ENCODE measurements around the gene CYP3A7. TPM values are rescaled to one million over a fixed set of nuclear protein-coding genes. Genes with fewer than 3 reads are reported as not detected.

The CYP3A7 gene
- total and polyA plus RNA-seq, 9 of the 15 experiments (the other 6 are each of a cell fraction or from before 2014, with no cell fraction given), result 0.20 TPM; not detected in 8

DNA sequence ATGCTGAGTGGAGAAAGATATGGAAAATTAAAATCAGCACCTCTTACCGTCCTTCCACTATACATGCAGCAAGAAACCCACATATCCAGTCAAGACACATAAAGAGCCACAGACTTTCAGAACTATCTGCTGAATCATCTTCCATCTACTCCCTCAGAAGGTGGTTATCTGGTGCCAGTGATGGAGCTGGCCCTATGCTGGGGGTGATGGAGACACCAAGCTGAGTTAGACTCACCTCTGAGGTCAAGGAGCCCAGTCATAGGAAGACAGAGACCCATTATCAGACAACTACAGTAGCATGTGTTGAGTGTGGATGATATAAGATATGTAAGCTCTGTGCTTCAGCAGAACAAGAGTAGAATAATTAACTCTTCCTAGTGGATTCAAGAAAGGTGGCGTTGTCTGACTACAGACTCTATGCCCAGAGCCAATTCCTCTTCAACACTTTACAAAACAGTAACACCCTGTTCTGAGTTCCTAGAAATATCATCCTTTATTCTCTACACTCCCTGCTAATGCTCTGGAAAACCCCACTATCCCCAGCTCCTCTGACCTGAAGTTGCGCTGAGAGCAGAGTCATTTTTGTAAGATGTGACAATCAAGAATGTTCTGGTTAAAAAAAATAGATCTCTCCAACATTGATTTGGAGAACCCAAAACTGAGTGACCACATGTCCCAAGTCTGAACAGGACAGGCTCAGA, 69.5 kb downstream of the CYP3A7 start (continued):
- TF ChIP-seq, protein P1, sequence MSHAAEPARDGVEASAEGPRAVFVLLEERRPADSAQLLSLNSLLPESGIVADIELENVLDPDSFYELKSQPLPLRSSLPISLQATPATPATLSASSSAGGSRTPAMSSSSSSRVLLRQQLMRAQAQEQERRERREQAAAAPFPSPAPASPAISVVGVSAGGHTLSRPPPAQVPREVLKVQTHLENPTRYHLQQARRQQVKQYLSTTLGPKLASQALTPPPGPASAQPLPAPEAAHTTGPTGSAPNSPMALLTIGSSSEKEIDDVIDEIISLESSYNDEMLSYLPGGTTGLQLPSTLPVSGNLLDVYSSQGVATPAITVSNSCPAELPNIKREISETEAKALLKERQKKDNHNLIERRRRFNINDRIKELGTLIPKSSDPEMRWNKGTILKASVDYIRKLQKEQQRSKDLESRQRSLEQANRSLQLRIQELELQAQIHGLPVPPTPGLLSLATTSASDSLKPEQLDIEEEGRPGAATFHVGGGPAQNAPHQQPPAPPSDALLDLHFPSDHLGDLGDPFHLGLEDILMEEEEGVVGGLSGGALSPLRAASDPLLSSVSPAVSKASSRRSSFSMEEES (CRISPR knock-in tag; IDR thresholded peaks at IDR 0.05), result no peak
- TF ChIP-seq GTF2E2 (tag; IDR thresholded peaks at IDR 0.05) (no peak), ZFP1 (CRISPR knock-in tag; IDR thresholded peaks at IDR 0.05) (no peak), ZSCAN32 (CRISPR knock-in tag; IDR thresholded peaks at IDR 0.05) (no peak), MECOM (CRISPR knock-in tag; IDR thresholded peaks at IDR 0.05) (peak; percentile 97), ZNF146 (CRISPR knock-in tag; IDR thresholded peaks at IDR 0.05; ENCODE audit: unreplicated experiment) (no peak), NR1H2 (CRISPR knock-in tag; IDR thresholded peaks at IDR 0.05) (no peak), TBP (optimal IDR thresholded peaks at IDR 0.05; ENCODE audit: low read depth, low read length) (no peak), GTF2F1 (IDR thresholded peaks at IDR 0.05; ENCODE audit: low read depth, low read length) (no peak), CBX3 (IDR thresholded peaks at IDR 0.05; ENCODE audit: borderline replicate concordance in 1 of 2, low read length in 2 of 2) (peak in 1 of 2 experiments; percentile 66; a peak in 2 of 3 replicates), PML (IDR thresholded peaks at IDR 0.05; ENCODE audit: low read length) (peak; percentile 98), SMC3 (conservative IDR thresholded peaks at IDR 0.05; ENCODE audit: insufficient read depth, low read depth, low read length) (peak; percentile 30; the same call in 1 of the 2 replicates), CCNT2 (IDR thresholded peaks at IDR 0.05; ENCODE audit: borderline replicate concordance, extremely low read depth, insufficient read length, low read depth, low read length) (peak; percentile 94)
- TF ChIP-seq, protein P2, sequence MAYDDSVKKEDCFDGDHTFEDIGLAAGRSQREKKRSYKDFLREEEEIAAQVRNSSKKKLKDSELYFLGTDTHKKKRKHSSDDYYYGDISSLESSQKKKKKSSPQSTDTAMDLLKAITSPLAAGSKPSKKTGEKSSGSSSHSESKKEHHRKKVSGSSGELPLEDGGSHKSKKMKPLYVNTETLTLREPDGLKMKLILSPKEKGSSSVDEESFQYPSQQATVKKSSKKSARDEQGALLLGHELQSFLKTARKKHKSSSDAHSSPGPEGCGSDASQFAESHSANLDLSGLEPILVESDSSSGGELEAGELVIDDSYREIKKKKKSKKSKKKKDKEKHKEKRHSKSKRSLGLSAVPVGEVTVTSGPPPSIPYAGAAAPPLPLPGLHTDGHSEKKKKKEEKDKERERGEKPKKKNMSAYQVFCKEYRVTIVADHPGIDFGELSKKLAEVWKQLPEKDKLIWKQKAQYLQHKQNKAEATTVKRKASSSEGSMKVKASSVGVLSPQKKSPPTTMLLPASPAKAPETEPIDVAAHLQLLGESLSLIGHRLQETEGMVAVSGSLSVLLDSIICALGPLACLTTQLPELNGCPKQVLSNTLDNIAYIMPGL (CRISPR knock-in tag; IDR thresholded peaks at IDR 0.05), result no peak
- TF ChIP-seq, protein P3, sequence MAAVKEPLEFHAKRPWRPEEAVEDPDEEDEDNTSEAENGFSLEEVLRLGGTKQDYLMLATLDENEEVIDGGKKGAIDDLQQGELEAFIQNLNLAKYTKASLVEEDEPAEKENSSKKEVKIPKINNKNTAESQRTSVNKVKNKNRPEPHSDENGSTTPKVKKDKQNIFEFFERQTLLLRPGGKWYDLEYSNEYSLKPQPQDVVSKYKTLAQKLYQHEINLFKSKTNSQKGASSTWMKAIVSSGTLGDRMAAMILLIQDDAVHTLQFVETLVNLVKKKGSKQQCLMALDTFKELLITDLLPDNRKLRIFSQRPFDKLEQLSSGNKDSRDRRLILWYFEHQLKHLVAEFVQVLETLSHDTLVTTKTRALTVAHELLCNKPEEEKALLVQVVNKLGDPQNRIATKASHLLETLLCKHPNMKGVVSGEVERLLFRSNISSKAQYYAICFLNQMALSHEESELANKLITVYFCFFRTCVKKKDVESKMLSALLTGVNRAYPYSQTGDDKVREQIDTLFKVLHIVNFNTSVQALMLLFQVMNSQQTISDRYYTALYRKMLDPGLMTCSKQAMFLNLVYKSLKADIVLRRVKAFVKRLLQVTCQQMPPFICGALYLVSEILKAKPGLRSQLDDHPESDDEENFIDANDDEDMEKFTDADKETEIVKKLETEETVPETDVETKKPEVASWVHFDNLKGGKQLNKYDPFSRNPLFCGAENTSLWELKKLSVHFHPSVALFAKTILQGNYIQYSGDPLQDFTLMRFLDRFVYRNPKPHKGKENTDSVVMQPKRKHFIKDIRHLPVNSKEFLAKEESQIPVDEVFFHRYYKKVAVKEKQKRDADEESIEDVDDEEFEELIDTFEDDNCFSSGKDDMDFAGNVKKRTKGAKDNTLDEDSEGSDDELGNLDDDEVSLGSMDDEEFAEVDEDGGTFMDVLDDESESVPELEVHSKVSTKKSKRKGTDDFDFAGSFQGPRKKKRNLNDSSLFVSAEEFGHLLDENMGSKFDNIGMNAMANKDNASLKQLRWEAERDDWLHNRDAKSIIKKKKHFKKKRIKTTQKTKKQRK (IDR thresholded peaks at IDR 0.05; ENCODE audit: borderline replicate concordance, low read depth, low read length), result no peak
- TF ChIP-seq, protein P4, sequence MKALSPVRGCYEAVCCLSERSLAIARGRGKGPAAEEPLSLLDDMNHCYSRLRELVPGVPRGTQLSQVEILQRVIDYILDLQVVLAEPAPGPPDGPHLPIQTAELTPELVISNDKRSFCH (CRISPR knock-in tag; IDR thresholded peaks at IDR 0.05), result no peak
- TF ChIP-seq, protein P4 (tag; IDR thresholded peaks at IDR 0.05), result no peak
- TF ChIP-seq, protein P5, sequence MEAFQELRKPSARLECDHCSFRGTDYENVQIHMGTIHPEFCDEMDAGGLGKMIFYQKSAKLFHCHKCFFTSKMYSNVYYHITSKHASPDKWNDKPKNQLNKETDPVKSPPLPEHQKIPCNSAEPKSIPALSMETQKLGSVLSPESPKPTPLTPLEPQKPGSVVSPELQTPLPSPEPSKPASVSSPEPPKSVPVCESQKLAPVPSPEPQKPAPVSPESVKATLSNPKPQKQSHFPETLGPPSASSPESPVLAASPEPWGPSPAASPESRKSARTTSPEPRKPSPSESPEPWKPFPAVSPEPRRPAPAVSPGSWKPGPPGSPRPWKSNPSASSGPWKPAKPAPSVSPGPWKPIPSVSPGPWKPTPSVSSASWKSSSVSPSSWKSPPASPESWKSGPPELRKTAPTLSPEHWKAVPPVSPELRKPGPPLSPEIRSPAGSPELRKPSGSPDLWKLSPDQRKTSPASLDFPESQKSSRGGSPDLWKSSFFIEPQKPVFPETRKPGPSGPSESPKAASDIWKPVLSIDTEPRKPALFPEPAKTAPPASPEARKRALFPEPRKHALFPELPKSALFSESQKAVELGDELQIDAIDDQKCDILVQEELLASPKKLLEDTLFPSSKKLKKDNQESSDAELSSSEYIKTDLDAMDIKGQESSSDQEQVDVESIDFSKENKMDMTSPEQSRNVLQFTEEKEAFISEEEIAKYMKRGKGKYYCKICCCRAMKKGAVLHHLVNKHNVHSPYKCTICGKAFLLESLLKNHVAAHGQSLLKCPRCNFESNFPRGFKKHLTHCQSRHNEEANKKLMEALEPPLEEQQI (IDR thresholded peaks at IDR 0.05), result peak; percentile 98
